Activated T-helper 9 cell treated with anti-CD3 and anti-CD28 coated beads, Interleukin-2, amount 50 U/mL, for 16 hours (primary cell): ENCODE results near the gene TAF3.

Source experiments
- DNase-seq: peaks from one replicate; pipeline ENCODE4 v3.0.0-alpha.2; 2020; ENCODE audit warnings: low read depth

The TAF3 gene

GRCh38 chr10:8047452-8048280, 229.4 kb downstream of the TAF3 start:
- DNase-seq: no peak

GRCh38 chr10:8048281-8049008, 230.1 kb downstream of the TAF3 start:
- peak; percentile 50 for DNase-seq

DNA sequence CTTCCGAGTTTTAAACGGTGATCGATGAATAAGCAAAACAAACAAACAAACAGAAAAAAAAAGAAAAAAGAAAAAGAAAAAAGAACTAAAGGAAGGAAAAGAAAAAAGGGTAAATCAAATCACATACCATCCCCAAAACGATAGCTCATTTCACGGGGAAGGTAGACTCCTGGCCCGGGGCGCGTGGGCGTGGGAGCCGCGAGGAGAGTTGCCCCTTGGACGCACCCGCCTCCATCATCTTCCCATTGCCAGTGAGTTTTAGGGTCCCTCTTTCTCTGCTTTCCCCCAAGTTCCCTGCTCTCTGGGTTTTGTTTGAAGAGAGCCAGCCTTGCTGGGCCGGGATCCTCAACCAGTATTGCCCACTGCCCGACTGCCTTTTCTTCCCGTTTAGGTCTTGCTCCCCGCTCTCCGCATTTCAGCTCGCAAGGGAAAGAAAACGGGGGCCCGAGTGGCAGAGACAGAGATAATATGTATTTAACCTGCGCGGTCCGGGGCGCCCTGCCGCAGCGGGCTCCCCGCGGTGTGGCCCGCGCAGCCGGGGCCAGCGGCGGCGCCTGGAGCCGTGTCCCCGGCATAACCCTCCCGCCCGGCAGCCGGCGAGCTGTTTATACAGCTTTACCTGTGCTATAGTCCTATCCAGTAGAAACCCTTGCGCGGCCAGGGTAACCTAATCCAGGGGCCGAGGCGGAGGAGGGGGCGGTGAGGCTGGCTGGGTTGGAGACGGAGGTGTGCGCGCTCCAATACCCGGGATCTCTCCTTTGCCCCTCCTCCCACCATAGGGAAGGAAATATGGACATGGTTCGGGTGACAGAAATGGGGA, 230.9 kb downstream of the TAF3 start:
- DNase-seq: no peak

DNA sequence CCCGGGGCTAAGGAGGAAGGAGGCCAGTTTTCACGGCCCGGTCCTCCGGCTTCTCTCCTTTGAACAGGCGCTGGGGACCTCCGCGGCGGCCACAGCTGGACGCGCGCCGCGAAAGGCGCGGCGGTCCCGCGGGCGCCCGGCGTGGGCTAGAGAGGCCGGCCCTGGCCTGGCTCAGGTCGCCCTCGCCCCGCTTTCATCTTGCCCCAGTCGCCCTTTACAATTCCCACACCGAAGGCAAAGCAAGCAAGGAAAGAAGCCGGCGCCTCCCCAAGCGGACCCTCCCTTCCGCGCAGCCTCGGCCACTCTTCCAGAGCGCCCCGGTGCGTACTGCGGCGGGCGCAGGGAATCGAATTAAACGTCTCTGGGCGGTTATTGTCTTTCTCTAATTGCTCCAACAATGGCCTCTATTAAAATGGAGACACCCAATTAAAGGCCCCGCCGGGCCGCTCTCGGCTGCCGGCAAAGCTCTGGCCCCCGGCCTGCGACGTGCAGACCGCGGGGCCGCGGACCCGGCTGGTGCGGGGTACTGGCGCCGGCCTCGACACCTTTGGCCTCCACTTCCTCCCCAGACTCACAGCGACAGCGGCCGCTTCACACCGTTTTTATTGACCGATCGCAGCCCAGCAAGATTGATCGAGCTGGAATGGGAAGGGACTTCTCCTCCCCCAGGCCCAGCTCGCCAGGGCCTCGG, 231.7 kb downstream of the TAF3 start:
- no peak for DNase-seq

DNA sequence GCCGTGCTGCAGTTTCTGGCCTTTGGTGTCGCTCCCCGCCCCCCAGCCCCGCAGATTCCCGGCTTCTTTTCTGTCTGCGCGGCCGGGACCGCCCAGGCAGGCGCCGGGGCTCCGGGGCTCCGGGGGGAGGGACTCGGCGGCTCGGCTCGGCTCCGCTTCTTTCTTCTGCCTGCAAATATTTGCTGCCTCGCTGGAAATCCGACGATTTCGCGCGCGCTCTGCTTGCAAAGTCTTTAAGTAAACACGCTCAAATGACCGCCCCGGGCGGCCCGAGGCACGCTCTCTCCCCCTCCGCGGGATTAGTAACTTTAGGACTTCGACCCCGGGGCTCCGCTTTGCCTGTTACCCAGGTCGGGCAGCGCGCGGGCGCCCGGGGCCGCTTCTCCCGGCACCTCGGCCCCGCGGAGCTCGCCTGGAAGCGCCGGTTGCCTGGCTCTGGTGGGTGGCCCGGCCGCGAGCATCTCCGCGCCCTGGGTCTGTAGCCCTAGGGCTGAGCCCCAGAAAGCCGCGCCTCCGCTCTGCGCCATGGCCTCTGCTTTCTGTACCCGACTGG, 232.3 kb downstream of the TAF3 start:
- DNase-seq: no peak

- DNase-seq: no peak
Measured at GRCh38 chr10:8051109-8051821, 233.0 kb downstream of the TAF3 start.

DNA sequence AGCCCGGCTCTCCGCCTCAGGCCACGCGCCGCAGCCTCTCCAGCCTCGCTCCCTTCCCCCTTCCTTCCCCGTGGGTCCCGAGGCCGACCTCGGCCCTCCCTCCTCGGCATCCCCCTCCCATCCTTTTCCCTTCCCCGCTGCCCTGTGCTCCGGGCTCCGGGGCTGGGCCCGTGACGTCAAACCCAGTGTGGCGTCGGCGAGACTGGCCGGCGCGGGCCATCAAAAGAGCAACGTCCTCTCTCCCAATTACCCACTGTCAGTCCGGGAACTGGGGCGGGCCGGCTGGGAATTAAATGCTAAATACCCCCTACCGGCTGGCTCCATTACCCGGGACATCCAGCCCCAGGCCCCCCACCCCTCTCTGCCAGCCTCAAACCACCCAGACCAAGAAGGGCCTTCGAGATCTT, 233.5 kb downstream of the TAF3 start:
- no peak for DNase-seq

DNA sequence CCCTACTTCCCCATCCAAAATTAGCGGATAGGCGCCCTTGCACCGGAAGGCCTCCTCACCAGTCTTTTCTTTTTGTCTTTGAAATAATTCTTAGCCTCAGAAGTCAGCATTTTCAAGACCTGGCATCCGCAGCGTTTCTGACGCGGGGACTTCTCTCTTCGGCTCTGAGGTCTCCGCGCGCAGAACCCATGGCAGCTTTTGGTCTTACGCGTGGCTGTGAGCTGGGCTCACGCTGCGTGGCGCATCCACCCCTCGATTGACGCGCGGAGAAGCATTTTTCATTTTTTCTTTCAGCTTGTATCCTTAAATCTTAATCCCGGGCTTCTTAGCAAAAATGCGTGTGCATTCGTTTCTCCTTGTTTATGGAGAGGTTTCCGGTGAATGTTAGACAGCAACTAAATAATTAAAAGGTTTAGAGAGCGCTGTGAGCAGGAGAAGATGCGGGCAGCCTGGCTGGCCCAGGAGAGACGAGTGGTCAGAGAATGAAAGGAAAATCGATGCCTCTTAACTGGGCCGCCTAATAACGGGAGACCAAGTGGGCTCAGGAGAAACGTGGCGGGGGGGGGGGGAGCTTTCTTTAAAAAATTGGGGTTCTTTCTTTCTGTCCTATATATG, 234.1 kb downstream of the TAF3 start:
- DNase-seq: no peak

DNA sequence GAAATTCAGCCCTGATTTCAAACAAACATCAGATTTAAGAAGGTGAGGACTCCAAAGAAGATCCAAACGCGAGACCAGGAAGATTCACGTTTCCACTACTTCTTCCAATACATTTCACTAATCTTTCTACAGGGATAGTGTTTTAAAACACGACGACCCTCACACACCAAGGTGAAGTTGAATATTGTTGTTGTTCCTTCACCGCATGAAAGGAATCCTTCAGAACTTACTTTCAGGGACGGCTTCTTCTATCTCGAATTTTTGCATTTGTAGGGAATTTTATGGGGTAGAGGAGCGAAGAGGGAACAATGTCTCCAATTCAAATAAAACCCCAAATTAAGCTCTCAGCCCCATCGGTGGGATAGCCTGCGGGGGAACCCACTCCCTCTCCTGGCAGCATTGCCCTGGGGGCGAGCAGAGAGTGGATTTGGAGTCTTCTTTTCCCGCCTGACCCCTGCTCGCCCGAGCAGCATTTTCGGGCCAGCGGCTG, 234.7 kb downstream of the TAF3 start:
- DNase-seq: no peak

DNA sequence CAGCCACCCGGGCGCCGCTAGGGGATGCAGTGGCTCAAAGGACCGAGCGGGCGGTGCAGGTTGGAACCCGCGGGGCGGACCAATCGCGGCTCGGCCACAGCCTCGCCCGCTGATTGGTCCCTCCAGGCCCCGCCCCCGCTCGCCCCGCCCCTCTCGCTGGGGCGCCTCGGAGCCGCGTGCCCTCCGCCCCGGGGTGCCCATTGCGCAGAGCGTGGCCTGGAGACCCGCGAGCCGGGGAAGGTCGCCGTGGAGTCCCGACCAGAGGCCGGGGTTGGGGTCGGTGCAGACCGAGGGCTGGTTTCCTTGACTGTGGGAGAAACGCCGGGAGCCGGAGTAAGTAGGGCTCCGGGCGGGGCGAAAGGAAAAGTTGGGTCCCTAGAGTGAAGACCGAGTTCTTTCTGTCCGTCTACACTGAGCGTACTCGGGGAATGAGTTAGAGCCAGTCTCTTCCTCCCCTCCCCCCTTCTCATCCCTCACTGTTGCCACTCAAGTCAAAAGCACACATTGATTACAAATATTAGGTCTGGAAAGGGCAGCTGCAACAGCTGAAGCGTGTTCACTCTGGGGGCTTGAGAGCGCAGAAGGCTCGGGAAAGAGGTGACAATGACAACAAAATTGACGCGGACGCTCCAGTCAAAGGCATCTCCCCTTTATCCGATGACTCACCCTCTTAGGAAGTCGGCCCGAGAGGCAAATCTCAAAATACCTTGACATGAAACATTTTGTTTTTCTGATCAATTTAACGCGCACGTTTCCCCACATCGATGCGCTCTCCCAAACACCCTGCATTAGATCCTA, 235.3 kb downstream of the TAF3 start:
- peak; percentile 94 for DNase-seq

DNA sequence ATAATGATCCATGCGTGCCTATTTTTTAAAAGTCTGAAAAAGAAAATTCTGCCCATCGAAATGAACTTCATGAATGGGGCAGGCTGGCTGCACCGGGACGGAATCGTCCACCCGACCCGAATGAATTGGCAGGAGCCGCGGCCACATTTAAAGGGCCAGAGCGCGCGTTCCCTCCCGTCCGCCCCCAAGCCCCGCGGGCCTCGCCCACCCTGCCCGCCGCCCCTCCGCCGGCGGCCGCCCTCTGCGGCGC, 235.9 kb downstream of the TAF3 start:
- DNase-seq: no peak

GRCh38 chr10:8054494-8055407, 236.4 kb downstream of the TAF3 start, which contains the start of gene GATA3:
TSS of gene GATA3 (plus strand) at chr10:8054688. CDS start at chr10:8055656, 968 bp downstream.
- DNase-seq: peak; percentile 76

- DNase-seq: no peak
Measured at GRCh38 chr10:8055420-8056349, 237.4 kb downstream of the TAF3 start.

GRCh38 chr10:8056378-8056777, 238.1 kb downstream of the TAF3 start:
- no peak for DNase-seq

- no peak for DNase-seq
Measured at GRCh38 chr10:8056871-8057331, 238.6 kb downstream of the TAF3 start.

- DNase-seq: no peak
Measured at GRCh38 chr10:8057636-8058273, 239.4 kb downstream of the TAF3 start.
